Testis (tissue), 3 donors: Measurements from ENCODE around the gene SCGB1A1. TPM values are rescaled to one million over a fixed set of nuclear protein-coding genes. Genes with fewer than 3 reads are reported as not detected.

Experiments
- DNase-seq: peaks from one replicate; pipeline ENCODE4 v3.0.0-alpha.2; 2019
- H3K27ac ChIP-seq, 2 donors: fragments of 200-600 bp; sonication (generic); one replicate each; pipeline ENCODE4 v1.5.1; 2019
- H3K27me3 ChIP-seq: fragments of 200-600 bp; sonication (generic); one replicate; pipeline ENCODE4 v1.5.1; 2019
- H3K36me3 ChIP-seq: fragments of 200-600 bp; sonication (generic); one replicate; pipeline ENCODE4 v1.5.1; 2017; ENCODE audit warnings: low read depth; ENCODE audit errors: missing control alignments
- H3K4me1 ChIP-seq: fragments of 200-600 bp; sonication (generic); one replicate; pipeline ENCODE4 v1.5.1; 2019
- H3K4me3 ChIP-seq, 2 donors: fragments of 200-600 bp; sonication (generic); one replicate each; pipeline ENCODE4 v1.5.1; 2017 to 2019
- H3K9me3 ChIP-seq: fragments of 200-600 bp; sonication (generic); one replicate; pipeline ENCODE4 v1.5.1; 2017
- POLR2A ChIP-seq: fragments of 450-650 bp; IDR thresholded peaks from one replicate; pipeline ENCODE4 v1.6.1; 2017; ENCODE audit warnings: antibody characterized with exemption, mild to moderate bottlenecking, moderate library complexity
- WGBS, 2 donors: methylation state at CpG; one replicate each; pipeline ENCODE4 v1.1.5; 2018; 5-methylcytosine and 5-hydroxymethylcytosine counted together
- intact Hi-C: fragments of 100-400 bp; cut with DNase I; formaldehyde crosslinking; loops from one replicate; pipeline ENCODE4 v1.15.1; 2023; ENCODE audit warnings: low total_unique reads
- polyA plus RNA-seq: library from polyadenylated mRNA; stranded (reverse); fragments of 350-450 nt; fragmentation: Illumina TruSeq; extraction: RNeasy Lipid Tissue Mini Kit (QIAGEN cat#74804); gene quantifications from one replicate; pipeline ENCODE4 v1.2.3, GENCODE V29; 2014; ENCODE audit warnings: low read depth, low replicate concordance; ENCODE audit not compliant: insufficient read depth
- total RNA-seq, 2 donors: library from RNA; depleted of rRNA; stranded (reverse); fragments of >200 nt; gene quantifications; one replicate each; pipeline ENCODE4 v1.2.3, GENCODE V29; 2016
- TF ChIP-seq, protein P1 (sequence below), 3 experiments: fragments of 450-650 bp in 2 of 3; fragments of 200-600 bp in 1 of 3; sonication (generic) in 1 of 3; IDR thresholded peaks; one replicate each; pipeline ENCODE4 v1.5.1; 2016 to 2019; ENCODE audit warnings: antibody characterized with exemption in 3 of 3, mild to moderate bottlenecking in 2 of 3, moderate library complexity in 1 of 3

The SCGB1A1 gene
- total and polyA plus RNA-seq, 3 donors from 2014 or later = not detected

DNA sequence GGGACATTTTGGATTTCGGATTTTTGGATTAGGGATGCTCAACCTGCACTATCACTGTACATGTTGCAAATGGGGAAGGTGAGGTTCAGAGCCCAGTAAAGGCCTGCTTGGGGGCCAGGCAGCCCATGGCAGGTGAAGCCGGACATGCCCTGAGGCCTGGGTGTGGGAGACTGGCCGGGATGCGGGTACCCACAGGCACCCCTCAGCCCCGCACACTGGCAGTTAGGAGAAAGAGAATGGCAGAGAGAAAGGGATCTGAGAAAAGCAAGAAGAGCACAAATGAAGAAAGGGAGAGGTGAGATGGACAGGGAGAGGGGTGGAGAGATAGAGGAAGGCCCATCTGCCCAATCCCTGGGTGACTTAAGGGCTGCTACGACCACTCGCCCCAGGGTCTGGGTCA is 52.8 kb downstream of the SCGB1A1 start:
- Histone ChIP-seq H3K4me1 (no peaks in the 10 kb centered on the region), H3K27ac (no peak overlapping the region), H3K36me3 (no peaks in the 10 kb centered on the region), H3K9me3 (no peaks in the 10 kb centered on the region), H3K27me3 (no peaks in the 10 kb centered on the region), H3K4me3 (no peak overlapping the region)
- 92 to 93% methylated on average over 7 of the region's 7 CpGs for WGBS, 2 donors
- intact Hi-C loops = no loop called here
- TF ChIP-seq POLR2A = no peak
- TF ChIP-seq, protein P1, sequence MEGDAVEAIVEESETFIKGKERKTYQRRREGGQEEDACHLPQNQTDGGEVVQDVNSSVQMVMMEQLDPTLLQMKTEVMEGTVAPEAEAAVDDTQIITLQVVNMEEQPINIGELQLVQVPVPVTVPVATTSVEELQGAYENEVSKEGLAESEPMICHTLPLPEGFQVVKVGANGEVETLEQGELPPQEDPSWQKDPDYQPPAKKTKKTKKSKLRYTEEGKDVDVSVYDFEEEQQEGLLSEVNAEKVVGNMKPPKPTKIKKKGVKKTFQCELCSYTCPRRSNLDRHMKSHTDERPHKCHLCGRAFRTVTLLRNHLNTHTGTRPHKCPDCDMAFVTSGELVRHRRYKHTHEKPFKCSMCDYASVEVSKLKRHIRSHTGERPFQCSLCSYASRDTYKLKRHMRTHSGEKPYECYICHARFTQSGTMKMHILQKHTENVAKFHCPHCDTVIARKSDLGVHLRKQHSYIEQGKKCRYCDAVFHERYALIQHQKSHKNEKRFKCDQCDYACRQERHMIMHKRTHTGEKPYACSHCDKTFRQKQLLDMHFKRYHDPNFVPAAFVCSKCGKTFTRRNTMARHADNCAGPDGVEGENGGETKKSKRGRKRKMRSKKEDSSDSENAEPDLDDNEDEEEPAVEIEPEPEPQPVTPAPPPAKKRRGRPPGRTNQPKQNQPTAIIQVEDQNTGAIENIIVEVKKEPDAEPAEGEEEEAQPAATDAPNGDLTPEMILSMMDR (IDR thresholded peaks at IDR 0.05) = no peak
- DNase-seq = no peak

DNA sequence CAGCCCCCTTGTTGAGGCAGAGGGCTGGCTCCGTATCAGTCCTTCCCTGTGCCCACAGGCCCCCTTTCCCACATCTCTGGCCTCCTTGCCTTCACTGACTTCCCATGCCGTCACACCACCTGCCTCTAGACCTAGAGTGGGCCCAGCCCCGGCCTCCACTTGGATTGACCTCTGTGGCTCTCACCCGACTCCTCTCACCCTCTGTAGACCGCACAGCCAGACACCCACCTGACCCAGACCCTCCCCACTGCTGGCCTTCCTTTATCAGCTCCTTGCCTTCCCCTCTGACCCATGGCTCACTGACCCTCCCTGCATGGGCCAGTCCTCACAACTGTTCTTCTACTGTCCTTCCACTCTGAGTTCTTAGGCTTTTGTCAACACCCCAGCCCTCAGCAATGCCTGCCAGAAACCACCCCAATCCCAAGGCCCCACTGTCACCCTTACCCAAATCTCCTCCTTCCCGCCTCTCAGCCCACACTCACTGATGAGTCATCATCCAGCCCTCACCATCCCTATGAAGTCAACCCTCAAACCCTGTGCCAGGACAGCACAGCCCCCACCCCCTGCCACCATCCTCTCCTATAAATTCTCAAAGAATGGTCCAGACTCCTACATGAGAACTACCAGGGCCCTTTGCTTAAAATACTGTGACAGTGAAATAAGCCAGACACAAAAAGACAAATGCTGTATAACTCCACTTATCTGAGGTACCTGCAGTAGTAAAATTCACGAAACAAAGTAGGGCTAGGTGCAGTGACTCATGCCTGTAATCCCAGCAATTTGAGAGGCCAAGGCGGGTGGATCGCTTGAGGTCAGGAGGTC is 53.4 kb downstream of the SCGB1A1 start:
- Histone ChIP-seq H3K27me3 (no peaks in the 10 kb centered on the region), H3K27ac (no peak overlapping the region), H3K4me1 (no peaks in the 10 kb centered on the region), H3K4me3 (no peak overlapping the region), H3K9me3 (no peaks in the 10 kb centered on the region), H3K36me3 (no peaks in the 10 kb centered on the region)
- TF ChIP-seq, protein P1 (IDR thresholded peaks at IDR 0.05) = no peak
- TF ChIP-seq POLR2A = no peak
- DNase-seq = no peak
- 86 to 90% methylated on average over 9 of the region's 9 CpGs for WGBS, 2 donors
- intact Hi-C loops = no loop called here

Other genes with a start within 250 kb of the SCGB1A1 start
- gene SCGB1D1, start 228.8 kb upstream of the SCGB1A1 start, total RNA-seq = not detected
- not detected for gene SCGB1D1, start 228.8 kb upstream of the SCGB1A1 start, polyA plus RNA-seq
- not detected for gene SCGB2A1, start 210.4 kb upstream of the SCGB1A1 start, total RNA-seq
- gene SCGB2A1, start 210.4 kb upstream of the SCGB1A1 start, polyA plus RNA-seq = 10.3 TPM
- not detected for gene SCGB1D2, start 176.8 kb upstream of the SCGB1A1 start, total RNA-seq
- 2.8 TPM for gene SCGB1D2, start 176.8 kb upstream of the SCGB1A1 start, polyA plus RNA-seq
- not detected for gene SCGB2A2, start 148.9 kb upstream of the SCGB1A1 start, total RNA-seq
- gene SCGB2A2, start 148.9 kb upstream of the SCGB1A1 start, polyA plus RNA-seq = 0.86 TPM
- gene SCGB1D4, start 120.0 kb upstream of the SCGB1A1 start, total RNA-seq = 1 to 10 TPM in 1 of 2 donors, not detected in 1; 1.4 TPM
- 48.9 TPM for gene SCGB1D4, start 120.0 kb upstream of the SCGB1A1 start, polyA plus RNA-seq
- 100 to 1,000 TPM; 101 to 119 TPM for gene ASRGL1, start 81.6 kb upstream of the SCGB1A1 start, total RNA-seq
- 295 TPM for gene ASRGL1, start 81.6 kb upstream of the SCGB1A1 start, polyA plus RNA-seq
- 100 to 1,000 TPM; 137 to 148 TPM for gene AHNAK, start 127.8 kb downstream of the SCGB1A1 start, total RNA-seq
- 95.8 TPM for gene AHNAK, start 127.8 kb downstream of the SCGB1A1 start, polyA plus RNA-seq
- gene EEF1G, start 154.9 kb downstream of the SCGB1A1 start, total RNA-seq = 100 to 1,000 TPM; 607 to 868 TPM
- 1,165 TPM for gene EEF1G, start 154.9 kb downstream of the SCGB1A1 start, polyA plus RNA-seq
- gene TUT1, start 172.5 kb downstream of the SCGB1A1 start, total RNA-seq = 10 to 100 TPM; 24.3 to 30.0 TPM
- 25.0 TPM for gene TUT1, start 172.5 kb downstream of the SCGB1A1 start, polyA plus RNA-seq
- gene MTA2, start 182.8 kb downstream of the SCGB1A1 start, total RNA-seq = 100 to 1,000 TPM in 1 of 2 donors, 10 to 100 TPM in 1; 97.2 to 115 TPM
- gene MTA2, start 182.8 kb downstream of the SCGB1A1 start, polyA plus RNA-seq = 87.6 TPM
- gene EML3, start 193.7 kb downstream of the SCGB1A1 start, total RNA-seq = 10 to 100 TPM; 39.3 to 57.8 TPM
- 29.3 TPM for gene EML3, start 193.7 kb downstream of the SCGB1A1 start, polyA plus RNA-seq
- gene ROM1, start 194.2 kb downstream of the SCGB1A1 start, total RNA-seq = 1 to 10 TPM; 6.1 to 9.7 TPM
- 9.0 TPM for gene ROM1, start 194.2 kb downstream of the SCGB1A1 start, polyA plus RNA-seq
- gene B3GAT3, start 203.0 kb downstream of the SCGB1A1 start, total RNA-seq = 10 to 100 TPM; 66.4 to 69.2 TPM
- gene B3GAT3, start 203.0 kb downstream of the SCGB1A1 start, polyA plus RNA-seq = 36.6 TPM
- 100 to 1,000 TPM; 152 to 219 TPM for gene GANAB, start 227.6 kb downstream of the SCGB1A1 start, total RNA-seq
- gene GANAB, start 227.6 kb downstream of the SCGB1A1 start, polyA plus RNA-seq = 190 TPM
- gene INTS5, start 234.3 kb downstream of the SCGB1A1 start, total RNA-seq = 10 to 100 TPM; 20.0 to 24.7 TPM
- 12.6 TPM for gene INTS5, start 234.3 kb downstream of the SCGB1A1 start, polyA plus RNA-seq
- 10 to 100 TPM; 39.3 to 62.8 TPM for gene C11orf98, start 246.2 kb downstream of the SCGB1A1 start, total RNA-seq
- gene C11orf98, start 246.2 kb downstream of the SCGB1A1 start, polyA plus RNA-seq = 100 TPM
- 1 to 10 TPM; 2.4 to 3.7 TPM for gene CSKMT, start 246.3 kb downstream of the SCGB1A1 start, total RNA-seq
- gene CSKMT, start 246.3 kb downstream of the SCGB1A1 start, polyA plus RNA-seq = 2.0 TPM